ENCODE data around the gene UBB.

GRCh38 chr17:16348586-16348985, 32.3 kb upstream of the UBB start:
- no peak for TF ChIP-seq CTCF (IDR thresholded peaks at IDR 0.05; ENCODE audit: low read depth, low read length, missing input control)
- no peak for TF ChIP-seq REST (IDR thresholded peaks at IDR 0.05)
- TF ChIP-seq MAX (IDR thresholded peaks at IDR 0.05) = no peak
- no peak for TF ChIP-seq TAF1 (conservative IDR thresholded peaks at IDR 0.05)
- no peak for TF ChIP-seq JUND (IDR thresholded peaks at IDR 0.05)
